GM19351 (cell line): ENCODE results near the gene ALLC.
"Not testable (repeated sequence)": the region's sequence is repeated elsewhere in the genome, so short reads cannot be mapped to it uniquely, and the experiment has no call there.

ENCODE experiments used
- ATAC-seq: cut with Tn5 transposase; IDR thresholded peaks from one replicate; pipeline ENCODE4 v1.9.1; 2021; ENCODE audit warnings: mild to moderate bottlenecking, moderate library complexity; ENCODE audit not compliant: unreplicated experiment

The ALLC gene

DNA sequence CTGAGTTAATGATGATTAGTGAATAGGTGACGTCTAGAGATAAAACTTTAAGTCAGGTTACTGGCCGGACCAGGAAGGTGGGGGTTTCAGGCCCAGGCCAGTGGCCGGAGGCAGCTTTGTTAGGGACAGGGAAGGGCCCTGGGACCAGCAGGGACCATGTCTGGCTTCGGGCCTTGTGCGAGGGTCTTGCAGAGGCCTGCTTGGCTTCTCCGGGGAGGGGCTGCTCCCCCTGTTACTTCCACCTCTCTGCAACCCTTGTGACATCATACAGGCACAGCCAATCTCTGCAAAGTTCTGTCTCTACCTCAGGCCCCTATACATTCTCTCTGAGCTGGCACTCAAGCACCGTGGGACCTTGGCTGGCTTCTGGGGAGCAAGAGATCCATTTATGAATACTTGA is at the start of gene ALLC:
Gene ALLC, plus strand, starts transcription at position 320 of the 400 bp plus-strand sequence. CDS start 12,958 bp downstream, outside the sequence.
- ATAC-seq = no peak

GRCh38 chr2:3608373-3609278 is 49.4 kb upstream of the ALLC start:
- no peak for ATAC-seq

DNA sequence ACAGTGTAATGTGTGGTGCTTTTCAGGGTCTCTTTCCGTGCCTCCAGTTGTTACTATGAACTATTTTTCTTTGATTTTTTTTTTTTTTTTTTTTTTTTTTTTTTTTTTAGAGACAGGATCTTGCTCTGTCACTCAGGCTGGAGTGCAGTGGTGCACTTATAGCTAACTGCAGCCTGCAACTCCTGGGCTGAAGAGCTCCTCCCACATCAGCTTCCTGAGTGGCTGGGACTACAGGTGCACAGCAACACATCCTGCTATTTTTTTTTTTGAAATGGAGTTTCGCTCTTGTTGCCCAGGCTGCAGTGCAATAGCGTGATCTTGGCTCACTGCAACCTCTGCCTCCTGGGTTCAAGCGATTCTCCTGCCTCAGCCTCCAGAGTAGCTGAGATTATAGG is 48.7 kb upstream of the ALLC start:
- ATAC-seq = not testable (repeated sequence)

DNA sequence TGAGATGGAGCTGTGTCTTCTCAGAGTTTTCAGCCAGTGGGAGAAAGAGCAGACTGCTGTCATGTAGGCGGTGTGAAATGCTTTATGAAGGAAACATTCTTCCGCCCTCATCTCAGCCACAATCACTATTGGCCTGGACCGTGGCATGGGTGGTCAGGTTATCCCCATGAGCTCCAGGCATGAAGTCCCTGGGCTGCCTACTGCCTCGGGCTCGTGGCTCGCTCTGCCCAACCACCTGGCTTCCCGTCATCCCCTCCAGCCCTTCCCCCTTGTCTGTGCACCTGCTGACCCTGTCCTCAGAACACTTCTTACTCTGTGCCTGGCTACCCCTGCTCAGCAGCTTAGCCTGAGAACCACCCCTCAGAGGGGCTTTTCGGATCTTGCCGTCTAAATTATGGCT is 47.6 kb upstream of the ALLC start:
- ATAC-seq = no peak

- ATAC-seq = no peak
Measured at GRCh38 chr2:3610881-3611505, 47.0 kb upstream of the ALLC start.

- ATAC-seq = no peak
Measured at GRCh38 chr2:3611589-3611988, 46.4 kb upstream of the ALLC start.

DNA sequence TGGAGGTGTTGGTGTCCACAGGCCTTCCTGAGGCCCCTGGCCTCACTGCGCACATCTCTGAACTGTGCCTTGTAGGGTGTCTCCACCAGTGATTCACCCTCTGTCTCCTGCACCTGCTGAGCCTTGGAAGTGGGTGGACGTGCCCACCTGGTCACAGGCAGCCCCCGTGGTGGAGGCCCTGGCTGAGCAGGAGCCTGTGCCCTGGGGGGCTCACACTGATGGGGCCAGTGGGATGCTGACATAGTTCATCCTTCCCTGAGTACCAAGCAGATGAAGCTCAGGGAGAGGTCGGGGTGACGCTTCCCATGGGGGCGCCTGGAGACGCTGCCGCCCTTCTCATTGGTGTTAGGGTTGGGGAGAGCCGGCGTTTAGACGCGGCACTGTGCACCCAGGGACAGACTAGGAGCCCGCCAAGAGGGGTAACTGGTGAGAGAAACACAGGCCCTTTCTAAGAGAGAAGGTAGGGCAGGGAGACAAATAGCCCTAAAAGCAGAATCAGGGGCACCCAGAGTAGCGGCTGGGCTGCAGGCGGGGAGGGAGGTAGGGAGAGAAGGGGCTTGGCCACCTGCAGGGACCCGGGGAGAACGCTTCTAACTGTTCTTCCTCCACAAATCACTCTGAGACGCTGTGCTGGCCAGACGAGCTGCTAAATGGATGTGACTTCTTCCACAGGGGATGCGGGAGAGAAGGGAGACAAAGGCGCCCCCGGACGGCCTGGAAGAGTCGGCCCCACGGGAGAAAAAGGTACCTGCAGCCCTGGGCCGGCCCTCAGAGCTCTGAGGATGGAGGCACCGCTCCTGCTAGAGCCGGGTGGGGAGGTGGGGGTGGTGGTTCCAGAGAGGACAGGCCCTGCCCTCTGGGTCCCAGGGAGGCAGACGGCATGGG is 45.1 kb upstream of the ALLC start:
- ATAC-seq = no peak

DNA sequence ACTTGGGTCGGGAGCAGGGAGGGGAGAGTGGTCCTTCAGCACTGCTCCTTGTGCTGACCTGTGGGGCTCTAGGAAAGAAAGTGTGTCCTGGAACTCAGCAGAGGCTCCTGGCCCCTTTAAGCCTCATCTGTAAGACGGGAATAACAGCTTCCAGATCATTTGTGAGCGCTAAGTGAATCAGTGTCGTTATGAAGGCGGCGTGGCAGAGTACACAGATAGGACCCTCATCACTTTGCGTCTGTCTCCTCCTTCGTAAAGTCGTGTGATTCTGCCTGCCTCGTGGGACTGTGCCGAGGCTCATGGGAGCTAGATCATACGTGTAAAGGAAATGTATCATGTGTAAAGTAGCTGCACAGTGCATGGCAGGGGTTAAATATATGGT is 44.5 kb upstream of the ALLC start:
- ATAC-seq = no peak

- ATAC-seq = not testable (repeated sequence)
Measured at GRCh38 chr2:3614743-3615142, 43.3 kb upstream of the ALLC start.

- ATAC-seq = not testable (repeated sequence)
Measured at GRCh38 chr2:3615541-3616200, 42.3 kb upstream of the ALLC start.

GRCh38 chr2:3616435-3617197 is 41.4 kb upstream of the ALLC start:
- ATAC-seq = not testable (repeated sequence)

- no peak for ATAC-seq
Measured at GRCh38 chr2:3617198-3617890, 40.7 kb upstream of the ALLC start.

- no peak for ATAC-seq
Measured at GRCh38 chr2:3618367-3618766, 39.6 kb upstream of the ALLC start.

- no peak for ATAC-seq
Measured at GRCh38 chr2:3619033-3619432, 39.0 kb upstream of the ALLC start.

- not testable (repeated sequence) for ATAC-seq
Measured at GRCh38 chr2:3619661-3620060, 38.3 kb upstream of the ALLC start.

- ATAC-seq = no peak
Measured at GRCh38 chr2:3620834-3621233, 37.2 kb upstream of the ALLC start.

DNA sequence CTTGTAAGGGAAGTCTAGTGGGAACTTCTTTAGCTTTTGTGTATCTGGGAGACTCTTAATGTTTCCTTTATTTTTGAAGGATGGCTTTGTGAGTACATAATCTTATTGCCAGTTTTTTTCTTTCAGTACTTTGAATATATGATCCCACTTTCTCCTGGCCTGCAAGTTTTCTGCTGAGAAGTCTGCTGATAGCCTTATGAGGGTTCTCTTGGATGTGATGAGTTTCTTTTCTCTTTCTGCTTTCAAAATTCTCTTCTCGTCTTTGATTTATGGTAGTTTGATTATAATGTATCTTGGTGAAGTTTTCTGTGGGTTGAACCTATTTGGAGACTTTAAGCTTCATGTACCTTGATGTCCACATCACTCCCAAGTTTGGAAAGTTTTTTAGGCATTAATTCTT is 35.0 kb upstream of the ALLC start:
- ATAC-seq = no peak

GRCh38 chr2:3624059-3624794 is 33.8 kb upstream of the ALLC start:
- ATAC-seq = peak; percentile 70

- no peak for ATAC-seq
Measured at GRCh38 chr2:3625186-3625585, 32.8 kb upstream of the ALLC start.
